22Rv1 (cell line): ENCODE results near the gene OR10H2.

Experiments
- CTCF ChIP-seq: fragments of 450-650 bp; IDR thresholded peaks from 2 replicates; pipeline ENCODE4 v1.5.1; 2017; ENCODE audit warnings: mild to moderate bottlenecking
- ZFX ChIP-seq: fragments of 450-650 bp; IDR thresholded peaks from 2 replicates; pipeline ENCODE4 v1.6.1; 2017; ENCODE audit warnings: antibody characterized with exemption, borderline replicate concordance

GRCh38 chr19:15776991-15777970, 49.5 kb downstream of the OR10H2 start:
- no peak for TF ChIP-seq CTCF
- no peak for TF ChIP-seq ZFX
